NT2/D1 (cell line): ENCODE measurements around the gene TMC2.

Experiments
- SUZ12 ChIP-seq: IDR thresholded peaks from 2 replicates; pipeline ENCODE4 v1.6.1; 2011; ENCODE audit not compliant: insufficient read length, insufficient read depth; ENCODE audit errors: extremely low read depth
- ZNF274 ChIP-seq: IDR thresholded peaks from 2 replicates; pipeline ENCODE4 v1.6.1; 2011; ENCODE audit warnings: mild to moderate bottlenecking, low read depth, low read length

GRCh38 chr20:2538356-2538755 is 2.0 kb downstream of the TMC2 start:
- TF ChIP-seq SUZ12 (no peak), ZNF274 (no peak)
